ENCODE results near the gene KLHL3. TPM values are rescaled to one million over a fixed set of nuclear protein-coding genes. Genes with fewer than 3 reads are reported as not detected.

KLHL3 gene
- total and polyA plus RNA-seq, 11 donors, result 8.3 to 77.6 (median 26.1) TPM

GRCh38 chr5:137761566-137761965 lies 25.7 kb upstream of the KLHL3 start:
- no peak overlapping the region for H3K4me3 ChIP-seq
- no peak for TF ChIP-seq POLR2A (IDR thresholded peaks at IDR 0.05)
- TF ChIP-seq CTCF (IDR thresholded peaks at IDR 0.05), result no peak
- no peak for ATAC-seq
- H3K27ac ChIP-seq, result no peak overlapping the region
- H3K36me3 ChIP-seq, result peaks cover 0 to 11% (median 0%) of the 10 kb centered on the region in 9 donors
- no peaks in the 10 kb centered on the region for H3K9me3 ChIP-seq
- no peaks in the 10 kb centered on the region for H3K27me3 ChIP-seq
- 91 to 93% (median 91%) methylated on average over 3 of the region's 3 CpGs for WGBS, 4 donors
- intact Hi-C loops (cut with DNase I), result no loop called here
- H3K4me1 ChIP-seq, result no peaks in the 10 kb centered on the region
- no peak for DNase-seq

DNA sequence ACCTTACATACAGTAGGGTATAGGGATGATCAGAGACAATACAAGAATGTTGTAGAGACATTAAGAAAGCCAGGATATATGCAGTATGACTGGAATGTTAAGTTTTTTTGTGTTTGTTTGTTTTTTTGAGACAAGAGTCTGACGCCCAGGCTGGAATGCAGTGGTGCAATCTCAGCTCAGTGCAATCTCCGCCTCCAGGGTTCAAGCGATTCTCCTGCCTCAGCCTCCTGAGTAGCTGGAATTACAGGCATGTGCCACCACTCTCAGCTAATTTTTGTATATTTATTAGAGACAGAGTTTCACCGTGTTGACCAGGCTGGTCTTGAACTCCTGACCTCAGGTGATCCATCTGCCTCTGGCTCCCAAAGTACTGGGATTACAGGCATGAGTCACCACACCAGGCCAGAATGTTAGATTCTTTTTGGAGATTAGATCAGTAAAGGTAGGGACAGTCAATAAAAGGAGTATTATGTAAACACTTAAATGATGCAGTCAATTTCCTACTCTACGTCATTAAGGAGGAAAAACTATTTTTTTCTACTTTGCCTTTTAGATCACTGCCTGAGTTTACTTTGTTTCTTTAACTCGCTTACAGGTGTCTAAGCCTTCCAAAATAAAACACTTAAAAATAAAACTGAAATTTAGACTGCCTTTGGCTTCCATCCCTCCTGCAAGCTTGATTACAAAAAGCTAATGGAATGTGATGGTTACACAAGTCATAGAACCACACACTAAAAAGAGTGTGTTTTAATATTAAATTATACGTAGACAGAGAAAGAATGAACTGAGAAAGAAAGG lies 25.0 kb upstream of the KLHL3 start:
- Histone ChIP-seq H3K4me3 (no peak overlapping the region), H3K9me3 (no peaks in the 10 kb centered on the region), H3K27ac (no peak overlapping the region), H3K36me3 (peaks cover 0 to 11% (median 0%) of the 10 kb centered on the region in 9 donors), H3K4me1 (no peaks in the 10 kb centered on the region), H3K27me3 (no peaks in the 10 kb centered on the region)
- DNase-seq, result no peak
- ATAC-seq, result no peak
- intact Hi-C loops (cut with DNase I), result no loop called here
- TF ChIP-seq POLR2A (IDR thresholded peaks at IDR 0.05) (no peak), CTCF (IDR thresholded peaks at IDR 0.05) (no peak)
- 91 to 95% (median 93%) methylated on average over 7 of the region's 7 CpGs for WGBS, 4 donors

DNA sequence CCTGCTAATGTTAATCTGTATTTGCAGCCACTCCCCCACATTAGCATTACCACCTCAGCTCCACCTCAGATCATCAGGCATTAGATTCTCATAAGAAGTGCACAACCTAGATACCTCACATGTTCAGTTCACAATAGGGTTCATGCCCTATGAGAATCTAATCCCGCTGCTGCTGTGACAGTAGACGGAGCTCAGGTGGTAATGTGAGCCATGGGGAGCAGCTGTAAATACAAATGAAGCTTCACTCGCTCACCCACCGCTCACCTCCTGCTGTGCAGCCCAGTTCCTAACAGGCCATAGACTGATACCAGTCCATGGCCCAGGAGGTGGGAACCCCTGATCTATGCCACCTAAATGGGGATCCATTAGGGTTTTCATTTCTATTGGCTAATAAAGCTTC lies 24.4 kb upstream of the KLHL3 start:
- 98 to 100% (median 99%) methylated on average over 4 of the region's 4 CpGs for WGBS, 4 donors
- TF ChIP-seq POLR2A (IDR thresholded peaks at IDR 0.05) (no peak), CTCF (IDR thresholded peaks at IDR 0.05) (no peak)
- ATAC-seq, result no peak
- no peak for DNase-seq
- no peaks in the 10 kb centered on the region for H3K9me3 ChIP-seq
- H3K4me3 ChIP-seq, result no peak overlapping the region
- H3K27ac ChIP-seq, result no peak overlapping the region
- no peaks in the 10 kb centered on the region for H3K27me3 ChIP-seq
- peaks cover 0 to 2% (median 1%) of the 10 kb centered on the region in 12 donors for H3K4me1 ChIP-seq
- intact Hi-C loops (cut with DNase I), result no loop called here
- peaks cover 0 to 11% (median 0%) of the 10 kb centered on the region in 9 donors for H3K36me3 ChIP-seq

- no peaks in the 10 kb centered on the region for H3K27me3 ChIP-seq
- DNase-seq, result no peak
- intact Hi-C loops (cut with DNase I), result loop anchor here in 1 of 10 donors (10.0 kb wide), 1 partner anchor 276 kb away; the partner anchor contains the start of gene FAM13B
- no peaks in the 10 kb centered on the region for H3K9me3 ChIP-seq
- no peak overlapping the region for H3K4me3 ChIP-seq
- ATAC-seq, result no peak
- WGBS, 4 donors, result 69 to 82% (median 82%) methylated on average over 6 of the region's 6 CpGs
- no peak for TF ChIP-seq CTCF (IDR thresholded peaks at IDR 0.05)
- TF ChIP-seq POLR2A (IDR thresholded peaks at IDR 0.05), result no peak
- H3K36me3 ChIP-seq, result peaks cover 0 to 11% (median 0%) of the 10 kb centered on the region in 9 donors
- peaks cover 0 to 6% (median 5%) of the 10 kb centered on the region in 12 donors for H3K4me1 ChIP-seq
- no peak overlapping the region for H3K27ac ChIP-seq
Measured at GRCh38 chr5:137758715-137759306, 22.9 kb upstream of the KLHL3 start.
